ENCODE data around the gene PCDH12. TPM values are rescaled to one million over a fixed set of nuclear protein-coding genes. Genes with fewer than 3 reads are reported as not detected.

Gene PCDH12
- total RNA-seq, 1 experiment from 2014 or later, result 0.02 TPM

GRCh38 chr5:141949511-141949910 is 8.5 kb downstream of the PCDH12 start:
- intact Hi-C loops (cut with micrococcal nuclease), result no loop called here
- POLR2A ChIA-PET, result no interaction called here
- Histone ChIP-seq H3K4me1 (ENCODE audit: control insufficient read depth in 1 of 2, insufficient read depth in 2 of 2, low read length in 2 of 2) (no peaks in the 10 kb centered on the region), H3K9me2 (ENCODE audit: insufficient read depth) (no peaks in the 10 kb centered on the region), H3K9me3 (ENCODE audit: control insufficient read depth in 1 of 2, insufficient read depth in 1 of 2, low read depth in 1 of 2, low read length in 2 of 2) (no peaks in the 10 kb centered on the region), H2AFZ (ENCODE audit: low read depth, low read length, poor library complexity, severe bottlenecking) (no peak overlapping the region), H3K79me2 (ENCODE audit: insufficient read depth, low read length) (no peaks in the 10 kb centered on the region), H3K36me3 (ENCODE audit: control insufficient read depth in 1 of 2, insufficient read depth in 2 of 2, low read length in 2 of 2) (no peaks in the 10 kb centered on the region), H3K27ac (ENCODE audit: low read depth, low read length) (no peak overlapping the region), H3K4me2 (ENCODE audit: low read length) (no peak overlapping the region), H3K4me3 (replicated peaks in 1 of 2; ENCODE audit: low read depth in 1 of 2, low read length in 2 of 2) (no peak overlapping the region), H3K27me3 (ENCODE audit: insufficient read depth, low read length) (no peaks in the 10 kb centered on the region), H4K20me1 (ENCODE audit: insufficient read depth) (no peaks in the 10 kb centered on the region), H3K9ac (ENCODE audit: low read length) (no peak overlapping the region)
- ATAC-seq, result no peak
- no peak for TF ChIP-seq ZNF274 (IDR thresholded peaks at IDR 0.05; ENCODE audit: low read depth, low read length)
- no peak for TF ChIP-seq RAD21 (IDR thresholded peaks at IDR 0.05; ENCODE audit: low read depth)
- TF ChIP-seq SP1 (IDR thresholded peaks at IDR 0.05; ENCODE audit: low read depth), result no peak
- TF ChIP-seq ELF1 (IDR thresholded peaks at IDR 0.05; ENCODE audit: borderline replicate concordance, low read depth), result no peak
- DNase-seq (ENCODE audit: low read depth, low spot score), result no peak
- BruUV-seq (replicated peaks), result no TSS peak
- RAD21 ChIA-PET (ENCODE audit: low non-redundant PET in 1 of 2, low total read pairs in 2 of 2, uncharacterized antibody in 2 of 2, unreplicated experiment in 2 of 2), result no interaction called here
- CTCF ChIA-PET, result no interaction called here

GRCh38 chr5:141948812-141949211 is 9.2 kb downstream of the PCDH12 start:
- POLR2A ChIA-PET, result no interaction called here
- Histone ChIP-seq H3K4me3 (replicated peaks in 1 of 2; ENCODE audit: low read depth in 1 of 2, low read length in 2 of 2) (no peak overlapping the region), H3K9me3 (ENCODE audit: control insufficient read depth in 1 of 2, insufficient read depth in 1 of 2, low read depth in 1 of 2, low read length in 2 of 2) (no peaks in the 10 kb centered on the region), H4K20me1 (ENCODE audit: insufficient read depth) (no peaks in the 10 kb centered on the region), H3K4me1 (ENCODE audit: control insufficient read depth in 1 of 2, insufficient read depth in 2 of 2, low read length in 2 of 2) (no peaks in the 10 kb centered on the region), H3K27ac (ENCODE audit: low read depth, low read length) (no peak overlapping the region), H3K4me2 (ENCODE audit: low read length) (no peak overlapping the region), H2AFZ (ENCODE audit: low read depth, low read length, poor library complexity, severe bottlenecking) (no peak overlapping the region), H3K27me3 (ENCODE audit: insufficient read depth, low read length) (no peaks in the 10 kb centered on the region), H3K9ac (ENCODE audit: low read length) (no peak overlapping the region), H3K9me2 (ENCODE audit: insufficient read depth) (no peaks in the 10 kb centered on the region), H3K36me3 (ENCODE audit: control insufficient read depth in 1 of 2, insufficient read depth in 2 of 2, low read length in 2 of 2) (no peaks in the 10 kb centered on the region), H3K79me2 (ENCODE audit: insufficient read depth, low read length) (no peaks in the 10 kb centered on the region)
- no TSS peak for BruUV-seq (replicated peaks)
- no peak for DNase-seq (ENCODE audit: low read depth, low spot score)
- TF ChIP-seq FOSL1 (IDR thresholded peaks at IDR 0.05; ENCODE audit: low read depth) (no peak), JUND (IDR thresholded peaks at IDR 0.05) (no peak), SRF (IDR thresholded peaks at IDR 0.05; ENCODE audit: low read depth) (no peak)
- ATAC-seq, result no peak
- RAD21 ChIA-PET (ENCODE audit: low non-redundant PET in 1 of 2, low total read pairs in 2 of 2, uncharacterized antibody in 2 of 2, unreplicated experiment in 2 of 2), result interaction anchor here in 1 of 2 experiments (0.6 kb wide), 1 partner anchor 190 kb away, joined by 4 read pairs; no protein-coding TSS in a partner anchor
- intact Hi-C loops (cut with micrococcal nuclease), result no loop called here
- CTCF ChIA-PET, result interaction anchor here (1.2 kb wide), 1 partner anchor 12 kb away, joined by 3 read pairs; no protein-coding TSS in a partner anchor

Measured in HCT116 (cell line).